ENCODE measurements around the gene MFRP.

MFRP gene

GRCh38 chr11:119373059-119373920 lies 26.8 kb upstream of the MFRP start:
- DNase-seq (ENCODE audit: low read depth in 1 of 2, low spot score in 1 of 2) = no peak

DNA sequence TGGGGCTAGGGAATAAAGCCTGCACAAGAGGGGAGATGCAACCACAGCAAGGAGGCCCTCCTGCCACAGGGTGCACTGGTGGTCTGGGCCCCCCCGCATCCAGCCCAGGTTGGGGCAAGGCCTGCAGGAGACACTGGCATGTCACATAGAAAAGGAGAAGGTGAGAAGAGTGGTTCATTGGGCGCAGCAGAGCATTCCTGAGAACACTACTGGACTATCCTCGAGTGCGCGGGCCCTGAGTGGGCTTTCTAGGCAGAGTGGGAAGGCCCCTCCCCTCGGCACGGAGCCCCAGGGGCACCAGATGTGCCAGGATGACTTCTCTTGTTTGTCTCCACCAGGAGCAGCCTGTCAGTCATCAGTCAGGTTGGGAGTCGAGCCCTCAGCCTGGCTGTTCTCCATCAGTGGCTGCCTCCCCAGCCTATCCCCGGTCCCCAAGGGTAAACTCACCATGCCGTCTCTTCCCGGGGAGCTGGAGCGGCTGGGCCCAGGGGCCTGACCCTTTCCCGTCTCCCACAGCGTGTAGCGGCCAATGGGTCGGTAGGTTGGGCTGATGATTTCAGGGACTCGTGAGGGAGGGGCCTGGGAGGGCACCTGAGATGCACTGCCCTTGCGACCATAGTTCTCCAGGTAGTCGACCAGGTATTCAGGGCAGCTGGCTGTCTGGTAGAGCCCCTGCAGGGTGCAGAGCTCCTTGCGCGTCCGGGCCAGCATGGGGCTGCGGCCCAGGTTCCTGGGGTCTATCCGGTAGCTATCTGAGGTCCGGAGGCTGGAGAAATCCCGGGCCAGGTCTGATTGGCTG lies 26.0 kb upstream of the MFRP start:
- no peak for DNase-seq (ENCODE audit: low read depth in 1 of 2, low spot score in 1 of 2)

DNA sequence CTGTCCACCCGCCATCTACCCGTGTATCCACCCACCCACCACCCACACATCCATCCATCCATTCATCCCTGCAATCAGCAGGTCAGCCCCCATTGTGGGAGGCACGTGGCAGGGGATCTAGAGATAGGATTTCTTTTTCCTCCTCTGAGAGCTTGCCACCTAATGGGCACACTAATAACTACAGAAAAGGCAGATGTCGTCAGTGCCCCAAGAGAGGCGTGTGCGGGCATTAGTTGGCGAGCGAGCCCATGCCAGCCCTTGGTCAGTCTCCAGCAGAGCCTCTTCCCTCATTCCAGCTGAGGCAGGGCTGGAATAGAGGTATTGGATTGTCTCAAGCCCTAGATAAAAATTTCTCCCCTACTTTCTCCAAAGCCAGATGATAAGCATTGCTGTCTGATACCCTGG lies 25.3 kb upstream of the MFRP start:
- DNase-seq (ENCODE audit: low read depth in 1 of 2, low spot score in 1 of 2) = no peak

DNA sequence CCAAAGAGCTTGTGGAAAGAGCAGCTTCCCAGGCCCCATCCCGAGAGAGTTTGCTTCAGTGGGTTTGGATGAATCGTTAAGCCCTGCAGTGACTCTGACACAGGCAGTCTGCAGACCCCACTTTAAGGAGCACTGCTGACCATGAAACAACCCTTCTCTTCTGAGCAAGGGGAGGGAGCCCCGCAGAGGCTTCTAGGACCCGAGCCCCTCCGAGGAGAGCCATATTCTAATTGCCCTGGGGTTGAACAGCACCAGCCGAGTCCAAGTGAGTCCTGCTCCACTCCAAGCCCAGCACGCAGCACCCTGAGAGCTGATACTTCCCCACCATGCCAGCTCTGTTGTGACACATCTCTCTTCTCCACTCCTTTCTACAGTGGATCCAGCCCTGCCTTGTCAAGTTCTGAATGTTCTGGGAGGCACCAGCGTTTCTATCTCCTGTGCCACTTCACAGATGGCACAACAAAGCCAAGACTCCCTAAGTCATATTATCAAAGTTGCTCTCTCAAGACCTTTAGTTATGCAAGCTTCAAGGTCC lies 24.6 kb upstream of the MFRP start:
- no peak for DNase-seq (ENCODE audit: low read depth in 1 of 2, low spot score in 1 of 2)

DNA sequence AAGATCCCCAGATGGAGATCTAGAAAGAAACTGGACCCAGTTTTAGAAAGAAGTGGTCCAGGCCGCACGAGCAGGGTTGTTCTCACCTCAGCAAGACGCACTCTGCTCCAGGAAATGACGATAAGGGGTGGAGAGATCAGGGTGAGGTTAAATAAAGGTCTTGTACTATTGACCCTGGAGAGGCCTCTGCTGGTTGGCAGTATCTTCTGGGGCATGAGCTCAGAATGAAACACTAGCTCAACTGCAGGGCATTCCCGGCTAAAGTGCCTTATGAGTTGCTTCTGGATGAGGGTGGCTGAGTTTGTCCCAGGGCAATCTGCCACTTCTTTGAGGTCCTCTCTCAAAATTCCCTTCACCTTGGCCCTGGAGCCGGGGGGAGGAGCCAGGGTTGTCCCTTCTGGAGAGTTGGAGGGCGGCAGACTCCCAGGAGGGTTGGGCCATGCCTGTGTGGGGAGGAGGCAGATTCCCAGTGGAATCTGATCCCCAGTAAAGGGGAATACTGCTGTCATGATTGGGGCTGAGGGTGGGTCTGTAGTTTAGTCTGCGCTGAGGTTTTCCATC lies 24.1 kb upstream of the MFRP start:
- DNase-seq (ENCODE audit: low read depth in 1 of 2, low spot score in 1 of 2) = no peak

- DNase-seq (ENCODE audit: low read depth in 1 of 2, low spot score in 1 of 2) = no peak
Observed at GRCh38 chr11:119369132-119369925, 22.8 kb upstream of the MFRP start.

DNA sequence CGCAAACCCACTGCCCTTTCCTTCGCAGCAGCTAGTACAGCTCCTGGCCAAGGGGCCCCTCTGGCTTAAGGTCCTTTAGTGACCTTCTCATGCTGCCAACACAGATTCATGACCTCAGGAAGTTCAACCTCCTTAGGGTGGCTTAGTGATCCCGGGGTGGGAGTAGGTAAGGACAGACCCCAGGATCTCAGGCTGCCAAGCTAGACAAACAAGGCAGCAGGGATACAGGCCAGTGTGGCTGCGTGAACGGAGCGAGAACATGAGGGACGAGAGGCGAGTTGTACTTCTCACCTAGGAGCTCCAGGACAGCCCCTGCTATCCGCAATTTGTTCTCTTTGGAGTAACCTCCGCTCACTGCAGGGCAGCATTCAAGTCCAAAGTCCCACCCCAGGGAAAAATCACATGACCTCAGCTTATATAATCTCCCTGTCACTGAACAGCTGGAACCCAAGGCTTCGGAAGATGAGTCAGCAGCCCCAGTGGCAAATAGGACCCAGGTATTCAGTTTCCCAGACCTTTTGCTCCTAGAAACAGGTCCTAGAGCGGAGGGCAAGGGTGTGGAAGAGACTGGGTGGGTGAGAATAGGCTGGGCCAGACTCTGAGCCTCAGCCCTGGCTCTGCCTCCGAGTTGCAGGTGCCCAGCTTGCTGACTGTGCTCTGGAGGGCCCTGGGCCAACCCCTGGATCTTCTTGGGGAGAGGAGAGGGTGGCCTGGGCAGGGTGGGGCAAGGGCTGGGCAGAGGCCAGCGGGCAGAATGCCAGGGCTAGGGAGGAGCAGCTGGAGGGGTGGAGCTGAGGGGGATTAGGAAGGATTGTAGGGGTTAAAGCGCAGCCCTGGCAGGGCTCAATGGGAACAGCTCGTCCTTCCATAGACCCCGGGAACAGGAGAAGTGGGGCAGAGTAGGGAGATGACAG lies 21.9 kb upstream of the MFRP start:
- no peak for DNase-seq (ENCODE audit: low read depth in 1 of 2, low spot score in 1 of 2)

DNA sequence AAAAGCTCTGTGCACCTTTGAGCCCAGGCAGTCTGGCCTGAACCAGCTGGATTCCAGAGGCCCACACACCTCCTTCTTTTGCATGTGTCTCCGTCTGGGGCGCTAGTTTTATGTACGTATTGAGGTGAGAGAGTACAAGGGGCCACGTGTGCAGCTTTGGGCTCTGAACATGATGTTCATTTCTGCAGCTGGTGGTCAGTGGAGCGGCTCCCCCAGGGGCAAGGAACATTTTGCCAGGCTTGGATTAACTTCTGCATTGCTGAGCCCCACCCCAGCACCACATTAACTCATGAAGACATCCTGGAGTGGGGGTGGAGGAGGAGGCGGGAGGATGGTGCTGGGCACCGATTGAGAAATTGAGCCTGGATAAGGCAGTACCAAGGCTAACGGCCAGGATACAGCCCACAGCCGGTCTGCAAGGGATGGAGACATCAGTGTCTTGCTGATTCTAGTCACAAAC lies 21.2 kb upstream of the MFRP start:
- DNase-seq (ENCODE audit: low read depth in 1 of 2, low spot score in 1 of 2) = no peak

DNA sequence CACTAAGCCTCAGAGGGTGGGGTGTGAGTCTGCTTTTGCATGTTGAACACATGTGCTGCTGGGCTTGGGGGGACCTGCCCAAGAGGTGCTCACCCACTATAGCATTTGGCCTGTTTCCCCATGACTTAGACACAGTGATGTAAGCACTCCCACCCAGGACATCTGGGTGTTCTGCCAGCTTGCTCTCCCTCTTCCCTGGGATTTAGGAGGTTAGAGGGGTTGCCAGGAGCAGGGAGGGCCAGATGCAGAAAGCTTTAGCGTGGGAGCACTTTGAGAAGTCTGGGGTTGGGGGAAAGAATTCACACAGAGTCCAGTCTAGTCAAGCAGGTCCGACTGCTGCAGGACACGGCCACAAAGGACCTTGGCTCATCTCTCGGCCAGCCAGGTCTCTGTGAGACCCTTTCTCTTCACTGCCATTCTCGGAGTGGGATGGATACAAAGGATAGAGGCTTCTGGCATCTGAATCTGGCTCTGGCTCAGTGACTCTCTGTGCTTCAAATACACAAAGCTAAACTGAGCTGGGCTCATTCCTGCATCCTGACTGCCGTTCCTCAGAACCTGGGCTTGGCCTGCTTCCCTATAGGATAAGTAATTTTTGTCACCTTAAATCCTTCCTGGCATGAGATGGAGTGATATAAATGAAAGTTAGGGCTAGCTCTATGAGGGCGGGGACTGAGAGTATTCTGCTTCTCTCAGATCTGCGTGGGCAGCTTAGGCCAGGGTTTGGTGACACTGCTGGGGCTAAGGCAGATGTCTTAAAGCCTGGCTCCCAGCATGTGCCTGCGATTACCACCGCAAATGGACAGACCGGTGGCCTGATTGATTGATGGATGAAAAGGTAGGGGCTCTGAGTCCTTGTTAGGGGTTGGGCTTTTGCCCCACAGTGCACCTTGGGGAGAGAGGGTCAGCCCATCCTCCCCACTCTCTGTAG lies 20.4 kb upstream of the MFRP start:
- DNase-seq (ENCODE audit: low read depth in 1 of 2, low spot score in 1 of 2) = no peak

- no peak for DNase-seq (ENCODE audit: low read depth in 1 of 2, low spot score in 1 of 2)
Observed at GRCh38 chr11:119365071-119365591, 18.6 kb upstream of the MFRP start.

GRCh38 chr11:119363851-119364590 lies 17.5 kb upstream of the MFRP start:
- peak; percentile 21 to 33 for DNase-seq (ENCODE audit: low read depth in 1 of 2, low spot score in 1 of 2)

DNA sequence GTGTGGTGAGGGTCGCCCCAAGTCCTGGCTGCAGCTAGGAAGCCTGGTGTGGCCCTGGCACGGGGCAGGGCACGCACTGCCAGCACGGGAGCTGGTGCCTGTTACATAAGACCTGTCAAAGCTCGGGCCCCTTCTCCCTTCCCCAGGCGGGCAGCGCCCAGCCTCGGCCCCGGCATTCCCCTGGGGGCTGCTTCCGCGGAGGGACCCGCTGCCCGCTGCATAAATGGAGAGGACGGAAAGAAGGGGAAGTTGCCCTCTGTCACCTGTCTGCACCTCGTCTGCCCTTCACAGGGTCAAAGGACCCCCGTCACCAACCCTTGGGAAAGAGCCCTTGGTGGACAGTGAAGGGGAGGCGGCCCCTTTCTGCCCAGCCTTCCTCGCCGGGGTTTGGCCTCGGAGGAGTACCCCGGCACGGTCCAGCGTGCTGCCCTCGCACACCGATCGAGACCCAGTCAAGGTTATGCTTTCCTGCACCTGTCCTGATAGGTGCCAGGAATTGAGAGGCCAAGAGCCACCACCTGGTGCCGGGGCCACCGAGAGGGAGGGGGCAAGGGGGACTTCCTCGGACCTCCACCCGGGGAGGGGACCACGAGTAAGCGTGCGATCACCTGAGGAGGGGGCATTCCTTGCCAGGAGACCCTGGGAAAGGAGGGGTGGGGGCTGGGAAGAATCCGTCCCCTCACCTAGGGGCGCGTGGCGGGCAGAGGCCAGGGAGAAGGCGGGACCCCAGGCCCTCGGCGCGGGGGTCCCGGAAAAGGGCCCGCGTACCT lies 16.8 kb upstream of the MFRP start:
- DNase-seq (ENCODE audit: low read depth in 1 of 2, low spot score in 1 of 2) = no peak

DNA sequence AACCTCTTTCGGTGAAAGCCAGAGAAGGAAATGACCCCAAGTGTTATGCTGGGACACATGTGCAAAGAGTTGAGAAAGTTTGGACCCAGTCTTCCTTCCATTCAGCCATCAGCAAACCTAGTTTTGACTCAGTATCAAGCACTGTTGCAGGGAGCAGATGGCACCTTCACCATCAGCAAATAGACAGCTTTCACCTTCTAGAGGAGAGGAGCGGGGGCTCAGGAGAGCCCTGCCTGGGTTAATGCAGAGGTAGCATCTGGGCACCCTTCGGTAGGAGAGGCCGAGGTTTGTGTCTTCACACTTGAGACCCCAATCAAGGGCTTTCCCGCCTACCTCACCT lies 16.2 kb upstream of the MFRP start:
- no peak for DNase-seq (ENCODE audit: low read depth in 1 of 2, low spot score in 1 of 2)

DNA sequence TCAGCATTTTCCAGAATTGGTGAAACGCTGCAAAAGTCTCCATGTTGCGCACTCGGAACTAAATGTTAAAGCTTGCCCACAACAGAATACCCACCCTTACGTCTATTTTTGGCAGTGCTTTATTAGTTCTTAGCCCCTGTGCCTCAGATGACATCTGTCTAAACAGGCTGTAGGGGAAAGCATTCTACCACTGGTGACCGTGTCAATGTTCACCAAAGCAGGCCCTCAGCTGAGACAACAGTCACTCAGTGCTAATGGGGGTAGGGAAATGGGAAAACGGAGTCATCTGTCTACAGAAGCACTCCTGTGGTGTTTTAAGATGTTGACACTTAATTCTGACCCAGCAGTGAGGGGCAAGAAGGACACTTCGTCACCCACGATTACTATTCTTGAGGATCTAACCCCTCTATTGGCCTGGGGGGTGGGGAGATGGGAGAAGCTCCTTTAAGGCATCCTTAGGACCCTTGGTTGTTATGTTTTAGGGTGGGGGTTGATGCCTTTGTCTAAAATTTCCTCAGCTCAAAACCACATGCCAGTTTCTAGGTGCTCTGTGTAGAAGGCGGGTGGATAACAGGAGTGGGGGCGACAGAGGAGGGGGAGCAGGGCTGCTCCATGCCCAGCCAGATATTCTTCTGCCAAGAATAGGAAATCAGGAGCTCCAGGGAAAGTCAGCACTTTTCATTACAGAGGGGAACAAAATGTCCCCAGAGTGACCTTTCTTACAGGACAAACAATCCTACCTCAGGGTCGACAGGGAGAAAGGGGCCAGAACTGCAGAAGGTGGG lies 15.6 kb upstream of the MFRP start:
- DNase-seq (ENCODE audit: low read depth in 1 of 2, low spot score in 1 of 2) = no peak

- DNase-seq (ENCODE audit: low read depth in 1 of 2, low spot score in 1 of 2) = no peak
Observed at GRCh38 chr11:119361056-119361787, 14.7 kb upstream of the MFRP start.
